K562 (cell line): ENCODE data around the gene FAM234A. TPM values are rescaled to one million over a fixed set of nuclear protein-coding genes. Genes with fewer than 3 reads are reported as not detected.

ENCODE experiments used
- ARID2 ChIP-seq: fragments of 450-650 bp; IDR thresholded peaks from 2 replicates; pipeline ENCODE4 v1.6.1; 2017; ENCODE audit warnings: antibody characterized with exemption, mild to moderate bottlenecking
- CREM ChIP-seq: IDR thresholded peaks from 2 replicates; pipeline ENCODE4 v1.6.1; 2014; ENCODE audit warnings: antibody characterized with exemption, low read depth
- FOXK1 ChIP-seq: sonication (generic); formaldehyde crosslinking; IDR thresholded peaks from 2 replicates; pipeline ENCODE4 v1.8.0; 2022; ENCODE audit warnings: missing genetic modification reagents, mild to moderate bottlenecking, borderline replicate concordance
- FOXK2 ChIP-seq, 2 experiments: fragments of 450-650 bp; IDR thresholded peaks in 1 of 2; conservative IDR thresholded peaks in 1 of 2; 2 replicates each; pipeline ENCODE4 v1.6.1; 2016; ENCODE audit warnings: low read depth in 2 of 2, mild to moderate bottlenecking in 1 of 2
- MTA3 ChIP-seq: fragments of 450-650 bp; formaldehyde crosslinking; IDR thresholded peaks from 2 replicates; pipeline ENCODE4 v1.6.1; 2017; ENCODE audit warnings: mild to moderate bottlenecking, borderline replicate concordance
- RNF2 ChIP-seq: sonication (generic); IDR thresholded peaks from 2 replicates; pipeline ENCODE4 v1.6.1; 2016
- SIN3A ChIP-seq, 2 experiments: fragments of 150-350 bp in 1 of 2; IDR thresholded peaks; 2 replicates each; pipeline ENCODE4 v1.6.1; 2011 to 2016; ENCODE audit warnings: borderline replicate concordance in 2 of 2, low read depth in 2 of 2, low read length in 2 of 2, mild to moderate bottlenecking in 2 of 2, moderate library complexity in 2 of 2; ENCODE audit not compliant: control insufficient read depth in 1 of 2
- ZBTB7A ChIP-seq: IDR thresholded peaks from 2 replicates; pipeline ENCODE4 v1.6.1; 2011; ENCODE audit warnings: low read depth, mild to moderate bottlenecking, low read length, moderate library complexity, borderline replicate concordance; ENCODE audit not compliant: control insufficient read depth
- ZNF324 ChIP-seq: fragments of 250-450 bp; sonication (Bioruptor Pico); IDR thresholded peaks from 2 replicates; pipeline ENCODE4 v1.4.0; 2020; ENCODE audit warnings: mild to moderate bottlenecking
- polyA plus RNA-seq, 8 experiments: library from polyadenylated mRNA; depleted of rRNA in 4 of 8; stranded (reverse) in 5 of 8; unstranded in 3 of 8; fragments of >200 nt; fragmentation: Nextera tagmentation in 2 of 8; fragmentation: Illumina TruSeq in 1 of 8; extraction: Ambion mirVana in 2 of 8; extraction: Trizol in 1 of 8; gene quantifications; 2 replicates each; pipeline versions ENCODE4 v1.2.1 to v1.2.3, GENCODE V29; 2011 to 2014; ENCODE audit warnings: inconsistent platforms in 1 of 8, missing spikeins in 1 of 8
- total RNA-seq, 7 experiments: library from RNA; depleted of rRNA in 6 of 7; stranded (reverse); fragments of >200 nt in 6 of 7; fragmentation: Illumina TruSeq in 2 of 7; extraction: Trizol in 2 of 7; gene quantifications; 2 replicates each; pipeline versions ENCODE4 v1.2.1 to v1.2.3, GENCODE V29; 2011 to 2021; ENCODE audit warnings: low replicate concordance in 1 of 7
- TF ChIP-seq, protein P1 (sequence below): fragments of 450-650 bp; IDR thresholded peaks from 2 replicates; pipeline ENCODE4 v1.6.1; 2016; ENCODE audit warnings: antibody characterized with exemption
- TF ChIP-seq, protein P2 (sequence below), 2 experiments: fragments of 450-650 bp; formaldehyde crosslinking in 1 of 2; IDR thresholded peaks; 2 replicates each; pipeline versions ENCODE4 v1.4.0 to v1.6.1; 2014 to 2020; ENCODE audit warnings: mild to moderate bottlenecking in 2 of 2, borderline replicate concordance in 1 of 2, low read depth in 1 of 2

FAM234A gene
- total and polyA plus RNA-seq, 9 of the 15 experiments (the other 6 are each of a cell fraction or from before 2014, with no cell fraction given), result 1.0 to 47.9 (median 15.0) TPM

DNA sequence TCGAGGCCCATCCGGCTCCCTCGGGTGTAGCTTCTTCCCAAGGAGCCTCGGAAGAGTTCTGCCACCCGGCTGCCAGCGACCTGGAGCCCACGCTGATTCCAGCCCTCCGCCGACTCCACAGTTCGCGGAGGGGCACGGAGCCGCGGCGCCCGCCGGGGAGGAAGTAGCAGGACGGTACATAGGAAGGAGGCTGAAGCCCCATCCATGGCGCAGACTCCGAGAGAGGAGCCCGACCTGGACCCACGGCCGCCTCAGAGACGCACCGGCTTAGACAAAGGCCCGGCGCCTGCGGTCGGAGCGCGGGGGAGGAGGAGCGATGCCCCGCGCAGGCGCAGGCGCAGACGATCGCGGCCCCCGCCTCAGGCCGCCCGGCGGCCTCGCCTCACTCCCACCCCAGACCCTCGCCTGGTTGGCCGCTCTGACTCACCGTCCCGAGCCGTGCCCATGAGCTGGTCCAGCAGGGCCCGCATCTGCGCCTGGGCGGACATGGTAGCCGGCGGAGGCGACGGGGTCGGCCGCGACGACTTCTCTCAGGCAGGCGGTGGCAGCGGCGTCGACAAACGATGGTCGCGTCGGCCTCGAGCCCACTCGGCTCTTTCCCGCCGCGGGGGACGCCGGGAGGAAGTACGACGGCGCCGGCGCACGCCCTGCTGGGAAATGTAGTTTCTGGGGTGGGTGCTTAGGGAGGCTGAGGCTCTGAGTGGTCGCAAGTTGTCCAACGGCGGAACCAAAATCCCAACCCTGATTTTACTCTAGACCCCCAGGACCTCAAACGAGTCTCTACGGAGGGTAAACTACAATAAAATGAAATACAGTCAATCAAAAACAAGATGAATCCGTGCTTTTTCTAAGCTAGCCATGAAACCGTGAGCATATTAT is 5.5 kb upstream of the FAM234A start, which contains the start of gene LUC7L (continued):
- TF ChIP-seq MTA3, result peak; percentile 94
- TF ChIP-seq RNF2, result peak; percentile 90; the same call in 1 of the 2 replicates
- peak; percentile 98 for TF ChIP-seq ZBTB7A
- TF ChIP-seq, protein P1, sequence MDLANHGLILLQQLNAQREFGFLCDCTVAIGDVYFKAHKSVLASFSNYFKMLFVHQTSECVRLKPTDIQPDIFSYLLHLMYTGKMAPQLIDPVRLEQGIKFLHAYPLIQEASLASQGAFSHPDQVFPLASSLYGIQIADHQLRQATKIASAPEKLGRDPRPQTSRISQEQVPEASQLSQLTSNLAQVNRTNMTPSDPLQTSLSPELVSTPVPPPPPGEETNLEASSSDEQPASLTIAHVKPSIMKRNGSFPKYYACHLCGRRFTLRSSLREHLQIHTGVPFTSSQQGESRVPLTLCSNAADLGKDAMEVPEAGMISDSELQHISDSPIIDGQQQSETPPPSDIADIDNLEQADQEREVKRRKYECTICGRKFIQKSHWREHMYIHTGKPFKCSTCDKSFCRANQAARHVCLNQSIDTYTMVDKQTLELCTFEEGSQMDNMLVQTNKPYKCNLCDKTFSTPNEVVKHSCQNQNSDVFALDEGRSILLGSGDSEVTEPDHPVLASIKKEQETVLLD, result no peak
- TF ChIP-seq CREM, result peak; percentile 98
- TF ChIP-seq ARID2, result no peak
- TF ChIP-seq, protein P2, sequence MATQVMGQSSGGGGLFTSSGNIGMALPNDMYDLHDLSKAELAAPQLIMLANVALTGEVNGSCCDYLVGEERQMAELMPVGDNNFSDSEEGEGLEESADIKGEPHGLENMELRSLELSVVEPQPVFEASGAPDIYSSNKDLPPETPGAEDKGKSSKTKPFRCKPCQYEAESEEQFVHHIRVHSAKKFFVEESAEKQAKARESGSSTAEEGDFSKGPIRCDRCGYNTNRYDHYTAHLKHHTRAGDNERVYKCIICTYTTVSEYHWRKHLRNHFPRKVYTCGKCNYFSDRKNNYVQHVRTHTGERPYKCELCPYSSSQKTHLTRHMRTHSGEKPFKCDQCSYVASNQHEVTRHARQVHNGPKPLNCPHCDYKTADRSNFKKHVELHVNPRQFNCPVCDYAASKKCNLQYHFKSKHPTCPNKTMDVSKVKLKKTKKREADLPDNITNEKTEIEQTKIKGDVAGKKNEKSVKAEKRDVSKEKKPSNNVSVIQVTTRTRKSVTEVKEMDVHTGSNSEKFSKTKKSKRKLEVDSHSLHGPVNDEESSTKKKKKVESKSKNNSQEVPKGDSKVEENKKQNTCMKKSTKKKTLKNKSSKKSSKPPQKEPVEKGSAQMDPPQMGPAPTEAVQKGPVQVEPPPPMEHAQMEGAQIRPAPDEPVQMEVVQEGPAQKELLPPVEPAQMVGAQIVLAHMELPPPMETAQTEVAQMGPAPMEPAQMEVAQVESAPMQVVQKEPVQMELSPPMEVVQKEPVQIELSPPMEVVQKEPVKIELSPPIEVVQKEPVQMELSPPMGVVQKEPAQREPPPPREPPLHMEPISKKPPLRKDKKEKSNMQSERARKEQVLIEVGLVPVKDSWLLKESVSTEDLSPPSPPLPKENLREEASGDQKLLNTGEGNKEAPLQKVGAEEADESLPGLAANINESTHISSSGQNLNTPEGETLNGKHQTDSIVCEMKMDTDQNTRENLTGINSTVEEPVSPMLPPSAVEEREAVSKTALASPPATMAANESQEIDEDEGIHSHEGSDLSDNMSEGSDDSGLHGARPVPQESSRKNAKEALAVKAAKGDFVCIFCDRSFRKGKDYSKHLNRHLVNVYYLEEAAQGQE (IDR thresholded peaks at IDR 0.05; ENCODE audit: borderline replicate concordance), result no peak
- TF ChIP-seq, protein P2 (CRISPR knock-in tag; IDR thresholded peaks at IDR 0.05; ENCODE audit: low read depth), result peak; percentile 55; the same call in 1 of the 2 replicates
- TF ChIP-seq ZNF324 (CRISPR knock-in tag), result no peak
- peak; percentile 21 to 71; a peak in 2 of 4 replicates for TF ChIP-seq SIN3A (IDR thresholded peaks at IDR 0.05; ENCODE audit: borderline replicate concordance in 2 of 2, control insufficient read depth in 1 of 2, low read depth in 2 of 2, low read length in 2 of 2)
- no peak for TF ChIP-seq FOXK1 (CRISPR knock-in tag)
- TF ChIP-seq FOXK2 (conservative IDR thresholded peaks at IDR 0.05 in 1 of 2, IDR thresholded peaks at IDR 0.05 in 1 of 2; ENCODE audit: low read depth in 2 of 2), result no peak
